Measurements from ENCODE around the gene GPR25. TPM values are rescaled to one million over a fixed set of nuclear protein-coding genes. Genes with fewer than 3 reads are reported as not detected.

Gene GPR25
- polyA plus RNA-seq, 1 experiment: not detected

DNA sequence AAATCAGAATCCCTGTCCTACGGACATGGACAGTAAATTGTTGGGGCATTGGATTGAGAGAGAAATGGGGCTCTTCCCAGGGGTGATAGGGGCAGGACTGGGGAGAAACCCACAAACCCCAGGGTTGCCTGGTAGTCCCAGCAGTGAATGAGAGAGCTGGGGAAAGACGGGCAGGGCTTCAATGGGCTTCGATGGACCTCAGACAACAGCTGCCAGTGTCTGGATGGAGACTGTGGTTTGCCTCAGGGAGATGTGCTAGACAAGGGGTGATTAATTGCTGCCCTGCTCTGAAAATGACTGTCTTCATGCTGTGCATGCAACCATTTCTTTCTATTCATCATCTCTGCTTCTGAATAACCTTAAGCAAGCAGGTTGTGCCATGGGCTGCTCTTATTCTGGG, 7.4 kb downstream of the GPR25 start:
- Histone ChIP-seq H3K4me3 (ENCODE audit: low read depth, low read length) (no peak overlapping the region), H3K27me3 (ENCODE audit: control insufficient read depth, insufficient read depth, low read length) (peaks cover 11% of the 10 kb centered on the region), H3K36me3 (ENCODE audit: control insufficient read depth, insufficient read depth, low read length) (no peaks in the 10 kb centered on the region)
- POLR2A ChIA-PET: no interaction called here
- CTCF ChIA-PET: interaction anchor here (1.1 kb wide), 1 partner anchor 11 kb away, joined by 6 read pairs; no protein-coding TSS in a partner anchor
- TF ChIP-seq, protein P1, sequence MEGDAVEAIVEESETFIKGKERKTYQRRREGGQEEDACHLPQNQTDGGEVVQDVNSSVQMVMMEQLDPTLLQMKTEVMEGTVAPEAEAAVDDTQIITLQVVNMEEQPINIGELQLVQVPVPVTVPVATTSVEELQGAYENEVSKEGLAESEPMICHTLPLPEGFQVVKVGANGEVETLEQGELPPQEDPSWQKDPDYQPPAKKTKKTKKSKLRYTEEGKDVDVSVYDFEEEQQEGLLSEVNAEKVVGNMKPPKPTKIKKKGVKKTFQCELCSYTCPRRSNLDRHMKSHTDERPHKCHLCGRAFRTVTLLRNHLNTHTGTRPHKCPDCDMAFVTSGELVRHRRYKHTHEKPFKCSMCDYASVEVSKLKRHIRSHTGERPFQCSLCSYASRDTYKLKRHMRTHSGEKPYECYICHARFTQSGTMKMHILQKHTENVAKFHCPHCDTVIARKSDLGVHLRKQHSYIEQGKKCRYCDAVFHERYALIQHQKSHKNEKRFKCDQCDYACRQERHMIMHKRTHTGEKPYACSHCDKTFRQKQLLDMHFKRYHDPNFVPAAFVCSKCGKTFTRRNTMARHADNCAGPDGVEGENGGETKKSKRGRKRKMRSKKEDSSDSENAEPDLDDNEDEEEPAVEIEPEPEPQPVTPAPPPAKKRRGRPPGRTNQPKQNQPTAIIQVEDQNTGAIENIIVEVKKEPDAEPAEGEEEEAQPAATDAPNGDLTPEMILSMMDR (IDR thresholded peaks at IDR 0.05; ENCODE audit: insufficient read depth, low read depth, low read length): no peak
- DNase-seq (ENCODE audit: low read depth): no peak

DNA sequence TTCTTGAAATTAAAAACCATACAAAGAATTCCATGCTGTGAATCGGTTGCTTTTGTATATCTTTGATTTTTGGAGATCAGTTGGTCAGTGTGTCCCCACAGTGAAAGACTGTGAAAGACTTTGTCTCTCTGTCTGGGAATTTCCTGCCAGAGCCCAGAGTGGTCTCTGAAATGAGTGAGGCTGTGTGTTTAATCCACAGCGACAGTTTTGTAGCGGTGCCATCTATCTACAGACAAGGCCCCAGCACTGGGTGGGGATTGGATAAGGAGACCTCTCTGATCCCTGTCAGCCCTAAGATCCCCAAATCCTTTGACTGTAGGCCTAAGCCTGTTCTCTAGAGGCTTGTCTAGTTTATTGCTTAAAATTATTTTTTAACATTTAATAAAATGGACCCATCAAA, 10.3 kb downstream of the GPR25 start:
- POLR2A ChIA-PET: no interaction called here
- TF ChIP-seq, protein P1 (IDR thresholded peaks at IDR 0.05; ENCODE audit: insufficient read depth, low read depth, low read length): no peak

DNA sequence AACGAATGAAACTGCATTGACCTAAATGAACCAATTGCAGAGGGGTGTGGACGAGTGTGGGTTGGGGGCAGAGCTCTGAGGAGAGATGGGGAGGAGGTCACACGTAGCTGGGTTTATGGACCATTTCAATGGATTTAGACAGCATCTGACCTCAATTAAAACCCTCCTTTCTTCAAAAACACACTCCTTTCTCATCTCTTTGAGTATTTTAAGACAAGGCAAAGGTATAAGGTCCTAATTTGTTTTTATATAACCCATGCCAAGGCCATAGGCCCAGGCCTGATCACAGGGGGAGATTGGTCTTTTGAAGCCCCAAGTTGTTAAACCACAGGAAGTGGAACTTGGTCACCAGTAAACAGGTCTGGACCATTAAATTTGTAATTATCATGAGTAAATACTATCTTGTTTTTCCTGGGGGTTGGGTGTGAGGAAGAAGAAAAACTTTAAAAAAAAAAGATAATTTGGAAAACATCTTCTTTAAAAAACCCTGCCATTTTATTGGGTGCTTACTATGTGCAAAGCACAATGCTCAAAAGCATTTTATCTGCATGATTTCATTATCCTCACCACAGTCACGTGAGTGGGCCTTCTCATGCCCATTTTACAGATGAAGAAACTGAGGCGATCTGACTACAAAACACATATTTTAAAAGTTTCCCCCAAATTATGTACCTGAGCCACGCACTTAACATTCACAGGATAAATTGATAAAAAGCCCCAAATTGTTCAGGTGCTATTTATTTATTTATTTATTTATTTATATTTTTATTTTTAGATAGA, 13.0 kb downstream of the GPR25 start:
- POLR2A ChIA-PET: no interaction called here
- TF ChIP-seq, protein P1 (IDR thresholded peaks at IDR 0.05; ENCODE audit: insufficient read depth, low read depth, low read length): no peak
- CTCF ChIA-PET: no interaction called here
- peaks cover 6% of the 10 kb centered on the region for H3K27me3 ChIP-seq (ENCODE audit: control insufficient read depth, insufficient read depth, low read length)
- no peak for DNase-seq (ENCODE audit: low read depth)
- no peak overlapping the region for H3K4me3 ChIP-seq (ENCODE audit: low read depth, low read length)
- no peaks in the 10 kb centered on the region for H3K36me3 ChIP-seq (ENCODE audit: control insufficient read depth, insufficient read depth, low read length)

More for the DNA sequence above, 10.3 kb downstream of the GPR25 start:
- peaks cover 8% of the 10 kb centered on the region for H3K27me3 ChIP-seq (ENCODE audit: control insufficient read depth, insufficient read depth, low read length)
- no peak overlapping the region for H3K4me3 ChIP-seq (ENCODE audit: low read depth, low read length)
- H3K36me3 ChIP-seq (ENCODE audit: control insufficient read depth, insufficient read depth, low read length): no peaks in the 10 kb centered on the region
- no peak for DNase-seq (ENCODE audit: low read depth)
- CTCF ChIA-PET: no interaction called here

DNA sequence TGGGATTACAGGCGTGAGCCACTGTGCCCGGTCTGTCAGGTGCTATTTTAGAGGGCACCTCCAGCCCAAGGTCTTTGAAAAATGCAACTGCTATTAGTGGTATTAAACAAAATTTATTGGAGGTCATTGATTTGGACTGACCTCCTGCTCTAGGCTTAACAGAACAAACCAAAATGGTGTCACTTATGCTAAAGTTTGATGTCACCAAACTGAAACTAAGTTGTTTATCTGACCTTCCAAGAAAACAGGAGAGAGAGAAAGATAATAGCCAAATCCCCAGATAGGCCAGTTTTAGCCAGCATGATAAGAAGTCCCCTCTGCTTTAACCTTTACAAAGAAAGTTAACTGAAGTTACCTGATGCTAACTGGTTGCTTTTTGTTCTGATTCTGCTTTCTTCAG, 13.8 kb downstream of the GPR25 start:
- no peak overlapping the region for H3K4me3 ChIP-seq (ENCODE audit: low read depth, low read length)
- ChIA-PET CTCF (interaction anchor here (0.6 kb wide), 1 partner anchor 29 kb away, joined by 3 read pairs; no protein-coding TSS in a partner anchor), POLR2A (no interaction called here)
- TF ChIP-seq, protein P1 (IDR thresholded peaks at IDR 0.05; ENCODE audit: insufficient read depth, low read depth, low read length): no peak
- no peaks in the 10 kb centered on the region for H3K36me3 ChIP-seq (ENCODE audit: control insufficient read depth, insufficient read depth, low read length)
- DNase-seq (ENCODE audit: low read depth): no peak
- H3K27me3 ChIP-seq (ENCODE audit: control insufficient read depth, insufficient read depth, low read length): peaks cover 6% of the 10 kb centered on the region

DNA sequence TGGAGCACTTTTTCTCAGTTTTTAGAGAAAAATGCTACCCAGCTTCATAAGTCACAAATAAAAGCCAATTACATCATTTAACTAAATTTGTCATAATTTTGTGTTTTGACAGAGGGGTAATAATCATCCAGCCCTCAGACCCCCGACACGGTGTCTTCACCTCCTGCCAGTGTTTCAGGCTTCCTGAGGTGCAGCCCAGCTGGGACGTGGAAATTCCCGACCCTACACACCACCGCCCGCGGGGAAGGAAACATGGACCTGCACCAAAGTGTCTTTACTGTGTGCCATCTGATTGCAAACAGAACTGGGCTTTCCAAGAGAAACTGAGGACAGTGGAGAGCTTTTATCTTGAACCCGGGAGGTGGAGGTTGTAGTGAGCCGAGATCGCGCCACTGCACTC, 14.3 kb downstream of the GPR25 start:
- Histone ChIP-seq H3K4me3 (ENCODE audit: low read depth, low read length) (no peak overlapping the region), H3K27me3 (ENCODE audit: control insufficient read depth, insufficient read depth, low read length) (peaks cover 8% of the 10 kb centered on the region), H3K36me3 (ENCODE audit: control insufficient read depth, insufficient read depth, low read length) (no peaks in the 10 kb centered on the region)
- TF ChIP-seq, protein P1 (IDR thresholded peaks at IDR 0.05; ENCODE audit: insufficient read depth, low read depth, low read length): no peak
- CTCF ChIA-PET: interaction anchor here (0.6 kb wide), 1 partner anchor 30 kb away, joined by 3 read pairs; no protein-coding TSS in a partner anchor
- no peak for DNase-seq (ENCODE audit: low read depth)
- POLR2A ChIA-PET: no interaction called here

Measured in BJ (cell line).